RWPE1 (cell line): ENCODE results near the gene PTPN4.

Experiments
- CTCF ChIA-PET: fragments of 350-600 bp; sonication (Branson Sonifier 250); formaldehyde crosslinking; extraction: SDS; loops from one replicate; lab custom pipeline; 2021; lab: Yijun Ruan, JAX
- POLR2A ChIA-PET: fragments of 400-600 bp; formaldehyde crosslinking; extraction: SDS; loops from one replicate; lab custom pipeline; 2020; ENCODE audit warnings: antibody characterized with exemption; ENCODE audit not compliant: low non-redundant PET; lab: Yijun Ruan, JAX
- DNase-seq: peaks from one replicate; pipeline ENCODE4 v3.0.0; 2012; ENCODE audit warnings: low spot score
- H3K27ac ChIP-seq: fragments of 450-650 bp; 2 replicates; pipeline ENCODE4 v1.5.1; 2017
- TF ChIP-seq, protein P1 (sequence below): fragments of 450-650 bp; conservative IDR thresholded peaks from 2 replicates; pipeline ENCODE4 v1.5.1; 2017; ENCODE audit warnings: low read depth, mild to moderate bottlenecking

PTPN4 gene

DNA sequence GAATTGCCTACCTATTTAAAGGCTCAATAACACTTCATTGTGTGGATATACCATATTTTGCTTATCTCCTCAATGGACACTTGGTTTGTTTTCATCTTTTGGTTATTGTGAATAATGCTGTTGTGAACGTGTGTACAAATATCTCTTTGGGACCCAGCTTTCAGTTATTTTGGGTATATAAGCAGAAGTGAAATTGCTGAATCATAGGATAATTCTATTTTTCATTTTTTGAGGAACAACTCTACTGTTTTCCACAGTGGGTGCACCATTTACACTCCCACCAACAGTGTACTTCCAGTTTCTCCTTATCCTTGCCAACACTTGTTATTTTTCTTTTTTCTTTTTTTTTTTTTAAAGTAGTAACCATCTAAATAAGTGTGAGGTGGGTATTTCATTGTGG is 29.0 kb downstream of the PTPN4 start:
- no peak for DNase-seq
- TF ChIP-seq, protein P1, sequence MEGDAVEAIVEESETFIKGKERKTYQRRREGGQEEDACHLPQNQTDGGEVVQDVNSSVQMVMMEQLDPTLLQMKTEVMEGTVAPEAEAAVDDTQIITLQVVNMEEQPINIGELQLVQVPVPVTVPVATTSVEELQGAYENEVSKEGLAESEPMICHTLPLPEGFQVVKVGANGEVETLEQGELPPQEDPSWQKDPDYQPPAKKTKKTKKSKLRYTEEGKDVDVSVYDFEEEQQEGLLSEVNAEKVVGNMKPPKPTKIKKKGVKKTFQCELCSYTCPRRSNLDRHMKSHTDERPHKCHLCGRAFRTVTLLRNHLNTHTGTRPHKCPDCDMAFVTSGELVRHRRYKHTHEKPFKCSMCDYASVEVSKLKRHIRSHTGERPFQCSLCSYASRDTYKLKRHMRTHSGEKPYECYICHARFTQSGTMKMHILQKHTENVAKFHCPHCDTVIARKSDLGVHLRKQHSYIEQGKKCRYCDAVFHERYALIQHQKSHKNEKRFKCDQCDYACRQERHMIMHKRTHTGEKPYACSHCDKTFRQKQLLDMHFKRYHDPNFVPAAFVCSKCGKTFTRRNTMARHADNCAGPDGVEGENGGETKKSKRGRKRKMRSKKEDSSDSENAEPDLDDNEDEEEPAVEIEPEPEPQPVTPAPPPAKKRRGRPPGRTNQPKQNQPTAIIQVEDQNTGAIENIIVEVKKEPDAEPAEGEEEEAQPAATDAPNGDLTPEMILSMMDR, result no peak
- CTCF ChIA-PET, result no interaction called here
- POLR2A ChIA-PET, result no interaction called here
- H3K27ac ChIP-seq, result no peak overlapping the region

DNA sequence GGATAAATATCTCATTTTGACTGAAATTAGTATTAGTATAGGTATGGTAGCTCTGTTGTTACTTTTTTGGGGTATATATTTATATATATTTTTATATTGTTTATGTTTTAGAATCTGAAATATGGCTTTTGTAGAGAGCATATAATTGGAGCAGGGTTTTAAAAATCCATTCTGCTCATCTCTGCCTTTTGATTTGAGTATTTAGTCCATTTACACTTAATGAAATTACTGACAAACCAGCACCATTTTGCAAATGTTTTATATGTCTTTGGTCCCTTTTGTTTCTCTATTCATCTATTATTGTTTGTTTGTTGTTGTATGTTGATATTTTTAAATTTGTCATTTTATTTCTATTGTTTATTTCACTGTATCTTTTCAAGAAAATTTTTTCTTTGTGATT is 30.7 kb downstream of the PTPN4 start:
- H3K27ac ChIP-seq, result no peak overlapping the region
- CTCF ChIA-PET, result interaction anchor here (0.6 kb wide), 1 partner anchor 30 kb away, joined by 3 read pairs; no protein-coding TSS in a partner anchor
- DNase-seq, result no peak
- POLR2A ChIA-PET, result no interaction called here
- TF ChIP-seq, protein P1, result no peak

DNA sequence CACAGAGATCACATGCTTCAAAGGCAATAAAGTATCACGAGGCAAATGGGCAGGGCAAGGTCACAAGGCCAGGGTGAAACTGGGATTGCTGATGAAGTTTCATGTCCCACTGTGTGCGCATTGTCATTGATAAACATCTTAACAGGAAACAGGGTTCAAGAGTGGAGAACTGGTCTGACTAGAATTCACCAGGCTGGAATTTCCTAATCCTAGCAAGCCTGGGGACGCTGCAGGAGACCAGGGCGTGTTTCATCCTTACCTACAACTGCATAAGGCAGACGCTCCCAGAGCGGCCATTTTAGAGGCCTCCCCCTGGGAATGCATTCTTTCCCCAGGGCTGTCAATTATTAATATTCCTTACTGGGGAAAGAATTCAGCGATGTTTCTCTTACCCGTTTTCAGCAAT is 33.2 kb downstream of the PTPN4 start:
- CTCF ChIA-PET, result no interaction called here

DNA sequence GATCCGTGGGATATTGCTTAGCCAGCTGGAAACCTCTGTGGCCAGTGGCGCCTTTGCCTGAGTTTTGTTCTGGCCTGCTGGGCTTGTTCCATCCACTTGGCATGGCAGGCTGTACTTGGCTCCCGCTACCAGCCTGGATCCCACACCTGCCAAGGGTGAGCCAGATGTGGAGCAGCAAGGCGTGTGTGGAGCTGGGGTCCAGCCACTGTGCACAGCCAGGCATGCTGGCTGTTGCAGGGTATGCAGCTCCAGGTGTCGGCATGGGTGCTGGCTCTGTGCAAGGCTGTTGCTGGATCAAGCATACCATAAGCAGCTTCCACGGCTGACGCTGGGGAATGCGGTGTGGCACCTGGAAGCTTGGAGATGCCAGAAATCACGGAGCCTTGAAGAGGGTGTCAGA is 34.5 kb downstream of the PTPN4 start:
- CTCF ChIA-PET, result no interaction called here
- POLR2A ChIA-PET, result interaction anchor here (0.6 kb wide), 2 partner anchors 10 to 282 kb away, joined by 4 to 6 read pairs; no protein-coding TSS in a partner anchor
- no peak overlapping the region for H3K27ac ChIP-seq
- DNase-seq, result no peak
- TF ChIP-seq, protein P1, result no peak

More for the DNA sequence above, 33.2 kb downstream of the PTPN4 start:
- H3K27ac ChIP-seq, result no peak overlapping the region
- DNase-seq, result no peak
- TF ChIP-seq, protein P1, result no peak
- POLR2A ChIA-PET, result no interaction called here

- ChIA-PET CTCF (interaction anchor here (0.7 kb wide), 1 partner anchor 1608 kb away, joined by 5 read pairs; no protein-coding TSS in a partner anchor), POLR2A (no interaction called here)
- TF ChIP-seq, protein P1, result no peak
- no peak overlapping the region for H3K27ac ChIP-seq
- DNase-seq, result no peak
These were observed 35.9 kb downstream of the PTPN4 start for GRCh38 chr2:119795309-119796303.

GRCh38 chr2:119800376-119800902 is 40.7 kb downstream of the PTPN4 start:
- DNase-seq, result no peak
- CTCF ChIA-PET, result interaction anchor here (0.7 kb wide), 1 partner anchor 9 kb away, joined by 3 read pairs; no protein-coding TSS in a partner anchor
- TF ChIP-seq, protein P1, result no peak
- no peak overlapping the region for H3K27ac ChIP-seq
- POLR2A ChIA-PET, result no interaction called here
